T-helper 2 cell treated with Interferon-gamma antibody and Interleukin-4, amounts not matched to agents 5 μg/mL and 100 μg/mL, for 36 hours (primary cell): ENCODE results near the gene RTP3.
"Not testable (repeated sequence)": the region's sequence is repeated elsewhere in the genome, so short reads cannot be mapped to it uniquely, and the experiment has no call there.

Source experiments
- DNase-seq: peaks from one replicate; pipeline ENCODE4 v3.0.0; 2021; ENCODE audit warnings: low spot score
- H3K27ac Mint-ChIP-seq: one replicate; pipeline ENCODE4 v1.8.0; 2021; ENCODE audit warnings: mild to moderate bottlenecking, mixed read lengths
- H3K27me3 Mint-ChIP-seq: one replicate; pipeline ENCODE4 v1.8.0; 2021; ENCODE audit warnings: low read depth, mixed read lengths
- H3K36me3 Mint-ChIP-seq: one replicate; pipeline ENCODE4 v1.8.0; 2021; ENCODE audit warnings: low read depth, mixed read lengths
- H3K4me1 Mint-ChIP-seq: one replicate; pipeline ENCODE4 v1.8.0; 2021; ENCODE audit warnings: low read depth, mixed read lengths
- H3K4me3 Mint-ChIP-seq: one replicate; pipeline ENCODE4 v1.8.0; 2022; ENCODE audit warnings: mild to moderate bottlenecking, moderate library complexity, mixed read lengths
- H3K9me3 Mint-ChIP-seq: one replicate; pipeline ENCODE4 v1.8.0; 2021; ENCODE audit warnings: mixed read lengths

The RTP3 gene

DNA sequence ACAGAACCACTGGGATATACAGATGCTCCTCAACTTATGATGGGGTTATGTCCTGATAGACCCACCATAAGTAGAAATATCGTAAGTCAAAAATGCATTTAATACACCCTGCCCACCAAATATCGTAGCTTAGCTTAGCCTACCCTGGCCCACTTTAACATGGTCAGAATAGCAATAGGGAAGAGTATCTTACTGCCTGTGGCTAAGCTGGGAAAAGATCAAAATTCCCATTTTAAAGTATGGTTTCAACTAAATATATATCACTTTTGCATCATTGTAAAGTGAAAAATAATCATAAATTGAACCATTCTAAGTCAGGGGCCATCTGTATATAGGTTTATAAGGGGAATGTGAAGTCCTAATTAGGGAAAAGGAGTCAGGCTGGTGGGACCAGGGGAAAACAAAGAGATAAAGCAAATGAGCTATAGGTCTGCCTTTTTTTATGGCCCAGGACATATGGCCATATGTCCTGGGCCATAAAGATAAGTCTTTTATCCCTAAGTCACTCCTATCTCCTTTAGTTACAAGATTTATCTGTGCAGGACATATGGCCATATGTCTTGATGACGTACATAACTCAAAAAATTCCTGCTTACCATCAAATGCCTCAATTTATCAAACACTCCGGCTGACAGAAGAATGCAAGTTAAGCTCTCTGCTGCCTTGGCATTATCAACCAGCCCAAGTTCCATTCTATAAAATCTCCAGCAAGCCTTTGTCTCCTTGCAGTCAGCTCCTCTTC lies 11.2 kb downstream of the RTP3 start:
- no peaks in the 10 kb centered on the region for H3K36me3 Mint-ChIP-seq
- peaks cover 9% of the 10 kb centered on the region for H3K4me1 Mint-ChIP-seq

DNA sequence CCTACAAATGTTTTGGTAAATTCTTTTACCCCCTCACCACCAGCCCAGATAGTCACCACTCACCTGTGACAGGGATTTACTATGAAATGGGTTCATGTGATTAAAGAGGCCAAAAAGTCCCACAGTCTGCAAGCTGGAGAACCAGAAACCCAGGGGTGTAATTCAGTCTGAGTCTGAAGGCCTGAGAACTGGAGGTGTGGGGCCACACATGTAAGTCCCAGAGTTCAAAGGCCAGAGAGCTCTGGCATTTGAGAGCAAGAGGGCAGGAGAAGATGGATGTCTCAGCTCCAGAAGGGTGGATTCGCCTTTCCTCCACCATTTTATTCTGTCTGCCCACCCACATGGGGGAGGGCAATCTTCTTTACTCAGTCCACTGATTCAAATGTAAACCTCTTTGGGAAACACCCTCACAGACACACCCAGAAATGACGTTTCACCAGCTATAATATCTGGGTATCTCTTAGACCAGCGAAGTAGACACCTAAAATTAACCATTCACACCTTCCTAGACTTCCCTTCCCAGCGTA lies 11.9 kb downstream of the RTP3 start:
- Mint-ChIP-seq H3K27ac (no peak overlapping the region), H3K4me1 (peaks cover 7% of the 10 kb centered on the region), H3K36me3 (no peaks in the 10 kb centered on the region), H3K27me3 (peaks cover 39% of the 10 kb centered on the region), H3K4me3 (no peak overlapping the region), H3K9me3 (no peaks in the 10 kb centered on the region)
- DNase-seq = no peak

More for the DNA sequence above, 11.2 kb downstream of the RTP3 start:
- DNase-seq = no peak
- H3K27ac Mint-ChIP-seq = no peak overlapping the region
- H3K4me3 Mint-ChIP-seq = no peak overlapping the region
- H3K27me3 Mint-ChIP-seq = peaks cover 36% of the 10 kb centered on the region
- no peaks in the 10 kb centered on the region for H3K9me3 Mint-ChIP-seq

DNA sequence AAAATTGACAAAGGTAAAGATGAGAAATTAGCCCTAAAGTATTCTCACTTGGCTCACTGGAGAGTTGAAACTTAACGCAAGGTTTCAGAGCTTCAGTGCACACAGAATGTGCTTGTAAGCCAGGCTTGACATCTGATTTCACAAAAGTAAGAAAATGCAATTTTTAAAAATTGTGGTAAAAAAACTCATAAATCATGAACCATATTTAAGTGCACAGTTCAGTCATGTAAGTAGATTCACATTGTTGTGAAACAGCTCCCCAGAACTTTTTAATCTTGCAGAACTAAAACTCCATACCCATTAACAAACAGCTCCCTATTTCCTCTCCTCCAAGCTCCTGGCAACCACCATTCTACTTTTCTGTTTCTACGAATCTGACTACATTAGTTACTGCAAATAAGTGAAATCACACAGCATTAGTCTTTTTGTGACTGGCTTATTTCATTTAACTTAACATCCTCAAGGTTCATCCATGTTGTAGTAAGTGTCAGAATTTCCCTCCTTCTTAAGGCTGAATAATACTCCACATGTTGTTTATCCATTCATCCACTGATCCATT lies 14.5 kb downstream of the RTP3 start:
- H3K4me1 Mint-ChIP-seq = no peaks in the 10 kb centered on the region
- H3K27ac Mint-ChIP-seq = no peak overlapping the region
- H3K4me3 Mint-ChIP-seq = no peak overlapping the region
- no peaks in the 10 kb centered on the region for H3K9me3 Mint-ChIP-seq
- no peaks in the 10 kb centered on the region for H3K36me3 Mint-ChIP-seq
- peaks cover 36% of the 10 kb centered on the region for H3K27me3 Mint-ChIP-seq
- no peak for DNase-seq

DNA sequence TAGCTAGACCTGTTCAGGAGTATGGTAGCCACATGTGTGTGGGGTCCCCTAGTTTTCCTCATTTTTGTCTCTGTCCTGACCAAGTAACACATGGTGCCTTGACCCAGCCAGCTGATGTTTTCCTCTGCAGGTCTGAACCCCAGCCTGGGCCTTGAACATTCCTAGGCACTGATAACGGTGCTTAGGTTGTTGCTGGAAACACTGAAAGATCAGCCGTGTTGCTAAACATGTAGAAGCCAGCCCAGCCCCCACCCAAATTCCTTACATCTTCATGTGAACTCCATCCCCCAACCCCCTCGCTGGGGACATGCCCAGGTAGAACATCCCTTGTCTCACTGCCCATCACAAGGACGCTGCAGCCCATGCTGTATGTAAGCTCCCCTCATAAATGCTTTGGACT lies 18.7 kb downstream of the RTP3 start:
- no peaks in the 10 kb centered on the region for H3K9me3 Mint-ChIP-seq
- H3K4me3 Mint-ChIP-seq = no peak overlapping the region
- no peak for DNase-seq
- no peak overlapping the region for H3K27ac Mint-ChIP-seq
- H3K36me3 Mint-ChIP-seq = no peaks in the 10 kb centered on the region
- H3K27me3 Mint-ChIP-seq = peaks cover 26% of the 10 kb centered on the region
- H3K4me1 Mint-ChIP-seq = no peaks in the 10 kb centered on the region

DNA sequence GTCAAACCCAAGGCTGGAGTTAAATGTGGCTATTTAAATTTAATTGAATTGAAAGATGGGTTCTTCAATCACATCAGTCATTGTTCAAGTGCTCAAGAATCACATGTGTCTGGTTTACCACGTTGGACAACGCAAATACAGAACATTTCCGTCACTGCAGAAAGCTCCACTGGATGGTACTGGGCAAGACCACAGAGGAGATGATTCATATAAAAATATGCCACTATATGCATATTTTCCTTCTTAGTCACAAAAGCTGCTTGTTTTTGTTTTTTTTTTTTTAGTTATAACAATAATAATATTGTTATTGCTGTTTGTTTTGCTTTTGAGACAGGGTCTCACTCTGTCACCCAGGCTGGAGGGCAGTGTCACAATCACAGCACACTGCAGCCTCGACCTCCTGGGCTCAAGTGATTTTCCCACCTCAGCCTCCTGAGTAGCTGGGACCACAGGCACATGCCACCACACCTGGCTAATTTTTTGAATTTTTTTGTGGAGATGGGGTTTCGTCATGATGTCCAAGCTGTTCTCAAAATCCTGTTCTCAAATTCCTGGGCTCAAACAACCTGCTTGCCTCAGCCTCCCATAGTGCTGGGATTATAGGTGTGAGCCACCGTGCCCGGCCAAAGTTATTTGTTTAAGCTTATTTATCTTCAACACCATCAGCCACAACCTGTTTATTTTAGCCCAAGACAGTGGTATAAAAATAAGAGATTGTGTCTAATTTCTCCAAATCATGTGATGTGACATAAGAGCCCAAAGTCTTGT lies 19.4 kb downstream of the RTP3 start:
- H3K4me3 Mint-ChIP-seq = no peak overlapping the region
- H3K36me3 Mint-ChIP-seq = no peaks in the 10 kb centered on the region
- H3K4me1 Mint-ChIP-seq = no peaks in the 10 kb centered on the region
- H3K27ac Mint-ChIP-seq = no peak overlapping the region
- DNase-seq = no peak
- H3K9me3 Mint-ChIP-seq = no peaks in the 10 kb centered on the region
- H3K27me3 Mint-ChIP-seq = peaks cover 21% of the 10 kb centered on the region

DNA sequence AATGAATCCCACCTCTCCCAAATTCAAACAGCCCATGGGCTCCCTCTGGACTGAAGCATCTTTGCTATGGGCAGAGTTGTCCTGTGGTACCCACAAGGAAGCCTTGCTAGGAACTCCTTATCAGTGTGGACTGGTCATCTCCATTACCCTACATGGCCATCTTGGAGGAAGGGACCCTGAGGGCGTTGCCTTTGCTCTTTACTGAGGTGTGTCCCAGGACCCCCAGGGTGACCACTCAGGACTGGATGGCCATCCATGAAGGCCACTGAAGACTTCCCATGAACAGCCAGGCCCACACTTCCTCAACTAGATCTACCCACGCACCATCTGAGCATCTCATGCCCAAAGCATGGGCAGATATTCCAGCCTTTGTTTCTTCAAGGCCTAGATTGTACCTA lies 20.0 kb downstream of the RTP3 start:
- Mint-ChIP-seq H3K4me3 (no peak overlapping the region), H3K27ac (no peak overlapping the region), H3K36me3 (no peaks in the 10 kb centered on the region), H3K9me3 (no peaks in the 10 kb centered on the region), H3K4me1 (no peaks in the 10 kb centered on the region), H3K27me3 (peaks cover 18% of the 10 kb centered on the region)
- no peak for DNase-seq

DNA sequence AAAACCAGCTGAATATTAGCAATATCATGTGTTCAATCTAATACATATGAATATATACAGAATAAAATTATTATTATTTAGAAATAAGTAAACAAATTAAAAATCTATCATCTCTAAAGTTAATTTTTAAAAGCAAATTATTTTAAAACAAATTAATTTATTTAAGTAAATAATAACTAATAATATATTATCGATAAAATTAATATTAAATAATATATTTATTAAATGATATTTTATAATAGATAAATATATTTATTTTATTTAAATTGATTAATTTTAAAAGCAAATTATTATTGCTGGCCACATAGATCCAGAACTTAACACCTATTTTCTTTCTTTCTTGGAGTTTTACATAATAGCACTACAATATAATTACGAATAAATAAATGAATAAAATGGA lies 22.2 kb downstream of the RTP3 start:
- no peak for DNase-seq
- Mint-ChIP-seq H3K27ac (no peak overlapping the region), H3K9me3 (no peaks in the 10 kb centered on the region), H3K27me3 (peaks cover 23% of the 10 kb centered on the region), H3K36me3 (no peaks in the 10 kb centered on the region), H3K4me3 (no peak overlapping the region), H3K4me1 (no peaks in the 10 kb centered on the region)

DNA sequence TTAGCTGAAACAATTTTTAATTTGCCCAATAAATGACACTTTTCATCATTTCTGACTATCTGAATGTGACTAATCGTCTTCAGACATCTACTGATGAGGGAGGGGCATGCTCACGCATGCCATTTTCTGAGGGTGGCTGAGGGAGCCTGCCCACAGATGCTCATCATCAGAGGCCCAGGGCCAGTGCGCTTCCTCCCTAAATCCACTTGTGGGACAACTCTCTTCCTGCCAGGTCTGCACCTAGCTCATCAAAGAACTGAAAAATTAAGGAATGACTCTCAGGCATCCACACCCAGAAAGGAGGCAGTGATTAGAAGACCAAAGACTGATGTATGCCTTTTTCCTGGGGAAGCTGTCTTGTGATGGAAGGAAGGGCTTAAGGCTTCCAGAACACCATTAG lies 22.8 kb downstream of the RTP3 start:
- H3K27ac Mint-ChIP-seq = no peak overlapping the region
- no peak overlapping the region for H3K4me3 Mint-ChIP-seq

DNA sequence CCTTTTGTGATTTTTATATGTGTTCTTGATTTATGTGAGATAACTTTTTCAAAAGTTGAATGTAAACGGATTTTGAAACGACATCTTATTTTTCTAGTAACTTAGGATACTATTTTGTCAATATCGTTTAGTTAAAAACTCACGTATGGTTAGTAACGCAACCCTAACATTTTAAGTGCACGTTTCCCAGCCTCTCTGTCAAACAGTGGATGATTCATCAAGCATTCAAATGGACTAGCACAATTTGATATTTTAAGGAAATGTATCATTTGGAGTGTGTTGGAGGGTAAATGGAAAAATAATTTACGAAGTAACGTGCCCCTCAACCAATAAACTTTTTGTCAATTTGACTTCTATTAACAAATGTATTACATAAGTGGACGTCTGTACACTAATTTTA lies 23.3 kb downstream of the RTP3 start:
- Mint-ChIP-seq H3K27me3 (peaks cover 29% of the 10 kb centered on the region), H3K4me1 (no peaks in the 10 kb centered on the region), H3K9me3 (no peaks in the 10 kb centered on the region), H3K27ac (no peak overlapping the region), H3K4me3 (no peak overlapping the region), H3K36me3 (no peaks in the 10 kb centered on the region)
- DNase-seq = no peak

More for the DNA sequence above, 22.8 kb downstream of the RTP3 start:
- Mint-ChIP-seq H3K4me1 (no peaks in the 10 kb centered on the region), H3K36me3 (no peaks in the 10 kb centered on the region), H3K9me3 (no peaks in the 10 kb centered on the region), H3K27me3 (peaks cover 26% of the 10 kb centered on the region)
- no peak for DNase-seq

DNA sequence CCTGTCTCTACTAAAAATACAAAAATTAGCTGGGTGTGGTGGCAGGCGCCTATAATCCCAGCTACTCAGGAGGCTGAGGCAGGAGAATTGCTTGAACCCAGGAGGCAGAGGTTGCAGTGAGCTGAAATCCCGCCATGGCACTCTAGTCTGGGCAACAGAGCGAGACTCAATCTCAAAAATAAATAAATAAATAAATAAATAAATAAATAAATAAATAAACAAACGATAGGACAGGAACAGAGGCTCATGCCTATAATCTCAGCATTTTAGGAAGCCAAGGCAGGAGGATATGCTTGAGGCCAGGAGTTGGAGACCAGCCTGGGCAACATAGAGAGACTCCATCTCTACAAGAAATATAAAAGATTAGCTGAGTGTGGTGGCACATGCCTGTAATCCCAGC lies 24.4 kb downstream of the RTP3 start:
- not testable (repeated sequence) for H3K4me3 Mint-ChIP-seq, H3K9me3 Mint-ChIP-seq, H3K36me3 Mint-ChIP-seq, H3K27ac Mint-ChIP-seq, DNase-seq, H3K4me1 Mint-ChIP-seq
- H3K27me3 Mint-ChIP-seq = peaks cover 35% of the 10 kb centered on the region

DNA sequence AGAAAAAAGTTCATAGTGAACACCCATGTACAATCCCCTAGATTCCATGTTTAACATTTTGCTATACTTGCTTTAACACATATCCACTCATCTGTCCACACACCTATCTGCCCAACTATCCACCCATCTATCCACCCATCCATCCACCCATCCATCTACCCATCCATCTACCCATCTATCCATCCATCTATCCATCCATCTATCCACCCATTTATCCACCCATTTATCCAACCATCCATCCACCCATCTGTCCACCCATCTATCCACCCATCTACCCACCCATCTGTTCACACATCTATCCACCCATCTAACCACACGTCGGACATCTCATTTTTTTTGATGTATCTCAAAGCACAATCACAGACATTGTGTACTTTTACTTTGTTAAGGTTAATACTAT lies 25.8 kb downstream of the RTP3 start:
- Mint-ChIP-seq H3K4me3 (no peak overlapping the region), H3K4me1 (no peaks in the 10 kb centered on the region), H3K27ac (no peak overlapping the region), H3K27me3 (peaks cover 35% of the 10 kb centered on the region), H3K9me3 (no peaks in the 10 kb centered on the region), H3K36me3 (no peaks in the 10 kb centered on the region)
- no peak for DNase-seq

DNA sequence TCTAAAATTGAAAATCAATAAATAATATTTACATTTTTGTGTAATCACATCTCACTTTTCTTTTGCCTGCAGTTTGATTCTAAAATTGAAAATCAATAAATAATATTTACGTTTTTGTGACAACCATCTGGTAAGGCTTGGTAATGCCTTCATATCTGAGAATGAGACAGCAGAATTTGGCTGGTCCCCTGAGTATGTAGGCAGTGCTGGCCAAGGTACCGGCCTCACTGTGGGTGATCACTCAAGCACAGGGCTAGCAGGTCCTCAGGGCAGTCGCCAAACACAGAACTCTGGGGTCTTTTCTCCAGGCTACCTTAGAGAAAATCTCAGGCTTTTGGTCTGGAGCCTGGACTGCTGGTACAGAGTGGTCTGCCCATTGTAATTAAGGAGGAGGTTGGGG lies 26.2 kb downstream of the RTP3 start:
- Mint-ChIP-seq H3K9me3 (no peaks in the 10 kb centered on the region), H3K27me3 (peaks cover 34% of the 10 kb centered on the region), H3K36me3 (no peaks in the 10 kb centered on the region), H3K4me1 (no peaks in the 10 kb centered on the region), H3K4me3 (no peak overlapping the region), H3K27ac (no peak overlapping the region)
- no peak for DNase-seq

DNA sequence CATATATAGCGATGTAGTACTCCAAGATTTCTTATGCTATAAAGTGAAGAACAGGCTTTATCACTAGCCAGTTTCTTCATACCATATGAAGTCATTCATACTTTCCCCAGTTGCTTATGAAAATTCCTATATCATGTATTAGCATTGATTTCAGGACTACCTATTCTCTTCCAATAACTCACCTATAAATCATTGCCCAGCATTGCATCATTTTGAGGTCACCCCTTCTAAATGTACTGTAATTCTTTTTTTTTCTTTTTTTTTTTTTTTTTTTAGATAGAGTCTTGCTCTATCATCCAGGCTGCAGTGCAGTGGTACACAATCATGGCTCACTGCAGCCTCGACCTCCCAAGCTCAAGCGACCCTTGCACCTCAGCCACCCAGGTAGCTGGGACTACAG lies 27.1 kb downstream of the RTP3 start:
- no peak for DNase-seq
- Mint-ChIP-seq H3K36me3 (no peaks in the 10 kb centered on the region), H3K27me3 (peaks cover 29% of the 10 kb centered on the region), H3K4me3 (no peak overlapping the region), H3K9me3 (no peaks in the 10 kb centered on the region), H3K4me1 (no peaks in the 10 kb centered on the region), H3K27ac (no peak overlapping the region)

DNA sequence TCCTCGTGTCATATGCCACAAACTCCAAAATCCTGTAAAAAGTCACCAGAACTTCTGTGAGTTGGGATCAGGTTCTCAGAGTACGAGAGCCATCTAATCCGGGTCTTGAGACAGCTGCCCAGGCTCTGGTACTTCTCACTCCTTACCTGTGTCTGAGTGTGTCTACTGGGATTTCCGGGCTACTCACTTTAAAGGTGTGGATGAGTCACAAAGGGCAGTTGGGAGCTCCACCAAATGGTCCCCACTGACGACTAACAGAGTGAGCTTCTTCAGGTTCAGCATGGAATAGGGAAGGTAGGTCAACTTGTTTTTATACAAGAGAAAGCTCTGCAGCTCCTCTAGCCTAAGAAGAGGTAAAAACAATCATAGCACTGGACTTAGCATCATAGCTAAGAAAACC lies 29.5 kb downstream of the RTP3 start:
- no peaks in the 10 kb centered on the region for H3K9me3 Mint-ChIP-seq
- no peaks in the 10 kb centered on the region for H3K36me3 Mint-ChIP-seq
- no peak for DNase-seq
- H3K27ac Mint-ChIP-seq = no peak overlapping the region
- no peak overlapping the region for H3K4me3 Mint-ChIP-seq
- H3K27me3 Mint-ChIP-seq = peaks cover 49% of the 10 kb centered on the region
- no peaks in the 10 kb centered on the region for H3K4me1 Mint-ChIP-seq
